HG02973 (cell line): Measurements from ENCODE around the gene SLC25A26.
"Not testable (repeated sequence)": the region's sequence is repeated elsewhere in the genome, so short reads cannot be mapped to it uniquely, and the experiment has no call there.

Experiments used
- ATAC-seq: cut with Tn5 transposase; IDR thresholded peaks from one replicate; pipeline ENCODE4 v1.9.1; 2021; ENCODE audit warnings: moderate library complexity; ENCODE audit not compliant: unreplicated experiment

SLC25A26 gene

GRCh38 chr3:66406163-66406562 is 185.4 kb downstream of the SLC25A26 start:
- ATAC-seq = no peak

DNA sequence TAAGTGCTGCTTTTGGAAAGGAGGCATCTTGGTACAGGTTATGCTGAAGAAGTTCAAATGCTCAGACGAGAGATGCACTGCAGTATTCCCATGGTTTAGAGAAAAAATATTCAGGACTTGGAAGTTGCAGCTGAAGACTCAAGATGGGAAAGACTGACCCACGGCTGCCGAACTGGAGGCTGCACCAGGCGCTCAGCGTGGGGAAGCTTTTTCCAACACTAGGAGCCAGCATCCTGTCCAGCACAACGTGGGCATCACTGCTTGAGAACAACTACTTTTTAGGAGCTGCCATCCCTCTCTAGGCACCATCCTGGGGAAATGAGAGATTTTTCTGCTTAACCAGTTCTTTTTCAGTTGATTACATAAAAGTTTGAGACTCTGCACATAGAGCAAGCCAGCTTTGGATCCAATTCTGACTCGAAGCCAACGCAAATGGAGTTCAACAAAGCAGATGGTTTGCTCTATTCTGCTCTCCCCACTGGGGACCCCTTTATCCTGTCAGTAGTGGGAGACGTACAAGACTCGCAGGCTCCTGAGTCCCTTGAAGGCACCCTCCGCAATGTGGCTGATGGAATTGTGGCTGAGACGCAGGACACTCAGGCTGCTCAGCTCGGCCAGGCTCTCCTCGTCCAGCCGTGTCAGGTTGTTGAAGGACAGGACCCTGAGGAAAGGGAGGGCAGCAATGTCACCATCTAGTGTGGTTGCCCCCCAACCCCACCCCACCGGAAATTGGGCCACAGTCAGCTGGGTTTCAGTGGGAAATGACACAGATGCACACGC is 186.2 kb downstream of the SLC25A26 start:
- no peak for ATAC-seq

DNA sequence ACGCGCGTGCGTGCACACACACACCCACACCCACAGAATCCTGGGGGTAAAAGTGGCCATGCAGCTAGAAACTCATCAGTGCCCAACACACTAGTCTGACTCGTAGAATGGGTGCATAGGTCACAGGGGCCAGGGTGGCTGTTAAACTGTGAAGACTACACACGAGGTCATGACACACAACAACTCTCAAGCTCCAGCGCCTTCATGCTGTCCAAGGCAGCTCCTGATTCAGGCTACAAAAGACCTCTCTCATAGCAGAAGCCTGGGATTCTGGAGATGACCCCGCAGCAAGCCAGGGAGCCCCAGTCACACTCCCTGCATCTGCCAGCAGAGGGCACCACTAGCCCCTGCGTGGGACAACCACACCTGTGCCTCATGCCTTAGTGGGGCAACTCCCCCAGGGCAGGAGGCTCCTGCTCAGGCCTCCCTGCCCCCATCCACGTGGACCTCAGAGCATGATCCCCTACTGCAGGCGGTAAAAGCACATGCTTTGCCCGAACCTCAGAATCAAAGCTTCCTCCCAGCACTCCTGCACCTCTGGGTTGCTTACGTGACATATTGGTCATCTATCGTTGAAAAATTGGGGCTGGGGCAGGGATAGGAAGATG is 186.9 kb downstream of the SLC25A26 start:
- ATAC-seq = peak; percentile 80

DNA sequence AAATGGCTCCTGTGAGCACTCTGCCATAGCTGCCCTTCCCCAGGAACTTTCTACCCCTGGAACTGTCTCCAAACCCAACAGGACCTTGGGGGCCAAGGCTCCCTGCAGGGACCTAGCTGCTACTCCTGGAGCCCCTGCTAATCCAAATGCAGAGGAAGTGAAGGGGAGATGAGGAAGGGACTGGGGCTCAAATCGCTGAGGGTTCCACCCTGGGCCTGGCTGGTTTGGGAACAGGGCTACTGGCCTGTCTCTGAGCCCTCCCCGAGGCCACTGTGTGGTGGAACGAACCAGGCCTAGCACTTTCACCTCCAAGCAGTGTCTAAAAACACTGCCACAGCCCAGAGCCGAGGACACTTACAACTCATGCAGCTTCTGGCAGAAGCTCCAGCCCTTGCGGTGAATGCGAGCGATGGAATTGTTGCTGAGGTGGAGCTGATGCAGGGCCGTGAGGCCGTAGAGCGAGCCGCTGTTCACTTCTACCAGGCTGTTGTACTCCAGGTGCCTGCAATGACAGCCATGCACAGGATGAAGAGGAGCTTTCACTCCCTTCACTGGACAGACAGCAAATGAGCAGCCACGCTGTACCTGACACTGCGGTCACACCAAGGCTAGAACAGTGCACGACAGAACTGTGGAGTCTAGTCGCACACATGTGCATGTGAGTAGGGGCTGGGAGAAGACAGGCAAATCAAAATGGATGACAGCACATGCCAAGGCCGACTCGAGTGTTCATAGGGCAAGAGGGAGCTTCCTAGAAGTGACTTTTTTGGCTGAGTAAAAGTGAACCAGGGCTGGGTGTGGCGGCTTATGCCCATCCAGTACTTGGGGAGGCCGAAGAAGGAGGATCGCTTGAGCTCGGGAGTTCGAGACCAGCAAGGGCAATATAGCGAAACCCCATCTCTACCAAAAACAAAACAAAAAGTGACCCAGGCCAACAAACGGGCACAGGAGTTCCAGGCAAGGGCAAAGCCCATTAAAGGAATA is 189.3 kb downstream of the SLC25A26 start:
- no peak for ATAC-seq

DNA sequence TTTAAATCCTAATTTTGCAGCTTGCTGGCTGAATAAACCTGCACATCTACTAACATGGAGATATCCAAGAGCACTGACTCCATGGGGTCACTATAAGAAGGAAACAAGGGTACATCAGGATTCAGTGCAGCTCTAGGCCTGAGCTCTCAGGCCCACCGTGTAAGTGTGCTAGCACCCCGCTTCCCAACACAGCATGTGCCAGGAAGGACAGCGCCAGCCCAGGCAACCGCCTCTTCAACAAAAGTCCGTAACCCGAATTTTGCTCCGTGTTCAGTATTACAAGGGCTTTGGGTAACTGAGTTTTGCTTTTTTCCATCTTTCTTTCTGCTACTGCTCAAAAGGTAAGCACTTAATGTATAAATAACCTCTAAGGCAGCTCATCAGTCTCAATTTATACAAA is 190.2 kb downstream of the SLC25A26 start:
- no peak for ATAC-seq

DNA sequence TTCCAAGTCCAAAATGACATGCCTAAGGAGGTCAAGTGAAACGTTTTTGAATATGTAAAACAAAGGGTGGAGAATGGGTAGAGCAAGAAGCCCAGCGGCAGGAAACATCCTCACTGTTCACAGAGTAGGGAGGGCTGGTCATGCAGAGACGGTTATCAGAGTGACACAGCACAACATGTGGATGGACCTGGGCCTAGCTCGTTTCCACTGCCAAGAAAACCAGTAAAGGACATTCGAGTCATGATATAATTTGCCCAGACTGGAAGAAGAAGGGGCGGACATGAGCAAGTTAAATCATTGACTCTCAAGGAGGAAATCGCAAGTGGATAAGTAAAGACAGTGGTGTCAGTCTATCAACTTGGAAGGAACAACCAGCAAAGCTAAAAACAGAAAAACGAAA is 190.7 kb downstream of the SLC25A26 start:
- ATAC-seq = no peak

GRCh38 chr3:66411961-66412887 is 191.4 kb downstream of the SLC25A26 start:
- no peak for ATAC-seq

DNA sequence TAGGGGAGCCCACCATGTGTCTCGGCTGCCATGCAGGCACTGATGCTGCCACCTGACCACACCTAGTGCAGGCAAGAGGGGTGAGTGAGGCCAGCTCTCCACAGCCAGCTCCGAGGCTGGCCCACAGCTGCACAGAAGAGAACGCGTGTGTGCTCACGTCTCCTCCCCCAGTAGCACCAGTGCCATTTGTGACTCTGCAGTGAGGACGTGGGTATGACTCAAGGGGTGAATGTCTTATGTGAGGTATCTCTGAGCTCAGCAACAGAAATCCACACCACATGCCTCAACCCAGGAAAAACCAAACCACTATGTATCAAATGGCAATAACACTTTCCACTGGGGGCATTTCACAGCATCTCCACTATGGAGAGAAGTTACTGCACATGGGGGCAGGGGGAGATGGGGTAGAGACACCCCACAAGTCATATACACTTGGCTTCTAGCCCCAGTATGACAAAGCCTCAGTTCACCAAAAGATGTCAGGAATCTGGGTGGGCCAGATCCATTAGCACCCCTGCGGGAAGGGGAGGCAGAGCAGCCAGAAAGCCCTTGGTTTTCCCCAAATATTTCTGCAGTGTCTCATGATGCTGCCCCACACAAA is 192.4 kb downstream of the SLC25A26 start:
- ATAC-seq = no peak

- ATAC-seq = no peak
Measured at GRCh38 chr3:66414846-66415245, 194.0 kb downstream of the SLC25A26 start.

DNA sequence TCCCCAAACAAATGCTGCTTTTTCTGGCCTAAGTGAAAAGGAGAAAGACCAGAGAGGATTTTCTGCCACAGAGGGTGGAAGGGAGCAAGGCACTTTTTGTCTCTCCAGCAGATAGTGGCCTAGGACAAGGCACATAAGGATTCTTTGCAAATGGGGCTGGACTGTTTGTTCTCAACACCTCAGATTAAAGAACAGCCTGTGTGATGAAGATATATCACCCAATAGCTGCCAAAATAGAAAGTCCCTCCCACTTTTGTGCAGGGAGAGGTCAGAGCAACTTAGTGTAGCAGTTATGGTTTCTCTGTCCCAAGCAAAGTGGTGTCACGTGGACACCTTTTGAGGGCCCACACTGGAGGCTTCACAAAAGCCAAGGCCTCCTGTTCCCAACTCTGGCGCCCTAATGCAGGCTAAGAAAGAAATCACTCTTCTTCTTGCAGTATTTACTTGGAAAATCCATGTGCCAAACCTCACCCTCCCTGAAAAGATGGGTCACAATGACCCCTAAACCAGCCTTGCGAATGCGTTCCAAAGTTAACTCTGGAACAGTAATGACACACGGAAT is 195.1 kb downstream of the SLC25A26 start:
- no peak for ATAC-seq

GRCh38 chr3:66416556-66417304 is 195.9 kb downstream of the SLC25A26 start:
- ATAC-seq = no peak

GRCh38 chr3:66418475-66418931 is 197.7 kb downstream of the SLC25A26 start:
- ATAC-seq = no peak

- no peak for ATAC-seq
Measured at GRCh38 chr3:66419036-66419435, 198.2 kb downstream of the SLC25A26 start.

DNA sequence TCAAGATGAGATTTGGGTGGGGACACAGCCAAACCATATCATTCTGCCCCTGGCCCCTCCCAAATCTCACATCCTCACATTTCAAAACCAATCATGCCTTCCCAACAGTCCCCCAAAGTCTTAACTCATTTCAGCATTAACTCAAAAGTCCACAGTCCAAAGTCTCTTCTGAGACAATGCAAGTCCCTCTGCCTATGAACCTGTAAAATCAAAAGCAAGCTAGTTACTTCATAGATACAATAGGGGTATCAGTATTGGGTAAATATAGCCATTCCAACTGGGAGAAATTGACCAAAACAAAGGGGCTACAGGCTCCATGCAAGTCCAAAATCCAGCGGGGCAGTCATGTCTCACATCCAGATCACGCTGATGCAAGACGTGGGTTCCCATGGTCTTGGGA is 200.3 kb downstream of the SLC25A26 start:
- not testable (repeated sequence) for ATAC-seq

DNA sequence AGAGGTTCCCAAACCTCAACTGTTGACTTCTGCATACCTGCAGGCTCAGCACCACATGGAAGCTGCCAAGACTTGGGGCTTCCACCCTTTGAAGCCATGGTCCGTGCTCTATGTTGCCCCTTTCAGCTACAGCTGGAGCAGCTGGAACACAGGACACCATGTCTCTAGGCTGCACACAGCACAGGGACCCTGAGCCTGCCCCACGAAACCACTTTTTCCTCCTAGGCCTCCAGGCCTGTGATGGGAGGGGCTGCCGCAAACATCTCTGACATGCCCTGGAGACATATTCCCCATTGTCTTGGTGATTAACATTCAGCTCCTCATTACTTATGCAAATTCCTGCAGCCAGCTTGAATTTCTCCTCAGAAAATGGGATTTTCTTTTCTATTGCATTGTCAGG is 201.1 kb downstream of the SLC25A26 start:
- ATAC-seq = not testable (repeated sequence)

GRCh38 chr3:66423791-66424190 is 203.0 kb downstream of the SLC25A26 start:
- no peak for ATAC-seq

- no peak for ATAC-seq
Measured at GRCh38 chr3:66425032-66425431, 204.2 kb downstream of the SLC25A26 start.

DNA sequence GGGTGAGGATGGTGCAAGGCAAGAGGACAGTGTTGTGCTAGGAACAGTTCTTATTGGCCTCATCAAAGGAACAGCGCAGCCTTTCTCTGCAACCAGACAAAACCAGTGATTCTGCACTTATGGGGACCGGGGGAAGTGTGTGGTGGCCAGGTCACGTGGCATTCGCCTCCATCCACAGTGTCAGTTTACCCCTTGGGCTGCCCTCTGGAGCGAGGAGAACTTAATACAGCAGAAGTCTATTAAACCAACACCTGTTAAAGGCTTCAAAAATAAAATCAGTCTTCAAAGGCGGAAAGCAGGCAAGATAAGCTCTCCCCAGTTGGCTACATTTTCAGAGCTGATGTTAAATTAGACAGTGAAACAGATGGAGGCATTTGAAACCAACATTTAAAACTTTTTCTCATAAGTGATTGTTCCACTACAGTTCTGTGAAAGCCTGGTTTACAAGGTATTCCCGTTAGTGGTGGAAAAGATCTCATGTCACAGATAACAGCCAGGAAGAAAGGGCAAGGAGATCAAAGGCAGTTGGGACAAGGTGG is 204.8 kb downstream of the SLC25A26 start:
- ATAC-seq = no peak

DNA sequence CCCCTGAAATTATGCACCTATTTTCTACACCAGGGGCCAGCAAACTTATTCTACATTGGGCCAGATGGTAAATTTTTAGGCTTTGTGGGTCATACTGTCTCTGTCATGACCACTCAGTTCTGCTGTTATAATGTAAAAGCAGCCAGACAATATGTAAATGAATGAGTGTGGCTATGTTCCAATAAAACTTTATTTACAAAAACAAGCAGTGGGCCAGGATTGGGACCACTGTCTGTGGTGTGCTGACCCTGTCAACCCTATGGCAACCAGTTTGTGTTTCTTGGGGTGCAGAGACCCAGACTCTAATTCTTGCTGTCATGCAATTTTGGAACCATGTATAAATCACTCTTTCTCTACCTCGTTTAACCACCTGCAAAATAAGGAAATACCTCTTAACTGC is 205.3 kb downstream of the SLC25A26 start:
- ATAC-seq = no peak
